GM21447 (cell line): Measurements from ENCODE around the gene REV3L.

Experiments
- ATAC-seq: cut with Tn5 transposase; IDR thresholded peaks from one replicate; pipeline ENCODE4 v1.9.1; 2021; ENCODE audit not compliant: unreplicated experiment

REV3L gene

GRCh38 chr6:111471958-111472357 lies 11.1 kb downstream of the REV3L start:
- ATAC-seq: no peak

- no peak for ATAC-seq
Observed at GRCh38 chr6:111471533-111471932, 11.5 kb downstream of the REV3L start.

GRCh38 chr6:111470991-111471390 lies 12.0 kb downstream of the REV3L start:
- no peak for ATAC-seq

GRCh38 chr6:111469543-111469942 lies 13.5 kb downstream of the REV3L start:
- ATAC-seq: no peak

- ATAC-seq: no peak
Observed at GRCh38 chr6:111468329-111469012, 14.5 kb downstream of the REV3L start.

GRCh38 chr6:111464184-111464583 lies 18.8 kb downstream of the REV3L start:
- no peak for ATAC-seq

GRCh38 chr6:111462770-111463391 lies 20.1 kb downstream of the REV3L start:
- no peak for ATAC-seq

GRCh38 chr6:111461860-111462259 lies 21.2 kb downstream of the REV3L start:
- ATAC-seq: no peak

- ATAC-seq: no peak
Observed at GRCh38 chr6:111458670-111459232, 24.3 kb downstream of the REV3L start.

- ATAC-seq: no peak
Observed at GRCh38 chr6:111456208-111456607, 26.8 kb downstream of the REV3L start.

GRCh38 chr6:111450636-111451035 lies 32.4 kb downstream of the REV3L start:
- no peak for ATAC-seq

GRCh38 chr6:111450087-111450486 lies 32.9 kb downstream of the REV3L start:
- ATAC-seq: no peak

- no peak for ATAC-seq
Observed at GRCh38 chr6:111449129-111449528, 33.9 kb downstream of the REV3L start.

GRCh38 chr6:111447051-111447450 lies 36.0 kb downstream of the REV3L start:
- no peak for ATAC-seq

- ATAC-seq: no peak
Observed at GRCh38 chr6:111445861-111446267, 37.2 kb downstream of the REV3L start.

- ATAC-seq: no peak
Observed at GRCh38 chr6:111444794-111445193, 38.2 kb downstream of the REV3L start.

- peak; percentile 65 for ATAC-seq
Observed at GRCh38 chr6:111441678-111442243, 41.3 kb downstream of the REV3L start.

- no peak for ATAC-seq
Observed at GRCh38 chr6:111439171-111439570, 43.8 kb downstream of the REV3L start.

- no peak for ATAC-seq
Observed at GRCh38 chr6:111437573-111437972, 45.4 kb downstream of the REV3L start.

- no peak for ATAC-seq
Observed at GRCh38 chr6:111432511-111432910, 50.5 kb downstream of the REV3L start.

GRCh38 chr6:111430605-111431376 lies 52.2 kb downstream of the REV3L start:
- no peak for ATAC-seq
